HEK293 (cell line): ENCODE results near the gene CDCA4.

Experiments used
- AEBP2 ChIP-seq: fragments of 450-650 bp; formaldehyde crosslinking; IDR thresholded peaks from 2 replicates; pipeline ENCODE4 v1.5.1; 2016; ENCODE audit warnings: missing biosample characterization, missing genetic modification characterization, borderline replicate concordance
- BCL11B ChIP-seq: fragments of 450-650 bp; formaldehyde crosslinking; IDR thresholded peaks from 2 replicates; pipeline ENCODE4 v1.5.1; 2016; ENCODE audit warnings: low read depth, missing biosample characterization, missing genetic modification characterization
- EGR2 ChIP-seq: fragments of 450-650 bp; formaldehyde crosslinking; IDR thresholded peaks from 2 replicates; pipeline ENCODE4 v1.5.1; 2016; ENCODE audit warnings: low read depth, missing biosample characterization, missing genetic modification characterization
- HOXD13 ChIP-seq: sonication (generic); formaldehyde crosslinking; IDR thresholded peaks from 2 replicates; pipeline ENCODE4 v1.8.0; 2022; ENCODE audit warnings: missing genetic modification reagents, borderline replicate concordance
- ZBTB7A ChIP-seq: fragments of 450-650 bp; formaldehyde crosslinking; IDR thresholded peaks from 2 replicates; pipeline ENCODE4 v1.5.1; 2016; ENCODE audit warnings: low read depth, missing biosample characterization, missing genetic modification characterization
- ZNF266 ChIP-seq: fragments of 450-650 bp; formaldehyde crosslinking; IDR thresholded peaks from 2 replicates; pipeline ENCODE4 v1.5.1; 2016; ENCODE audit warnings: missing biosample characterization, missing genetic modification characterization, low read depth
- ZNF274 ChIP-seq, 2 experiments: fragments of 200-500 bp in 1 of 2; fragments of 450-650 bp in 1 of 2; sonication (Bioruptor generic) in 1 of 2; formaldehyde crosslinking in 1 of 2; IDR thresholded peaks; 2 replicates each; pipeline versions ENCODE4 v1.5.1 to v1.6.1; 2014 to 2016; ENCODE audit warnings: borderline replicate concordance in 1 of 2, inconsistent platforms in 1 of 2, low read length in 1 of 2, missing biosample characterization in 1 of 2, missing genetic modification characterization in 1 of 2
- ZNF335 ChIP-seq: fragments of 450-650 bp; formaldehyde crosslinking; conservative IDR thresholded peaks from 2 replicates; pipeline ENCODE4 v1.5.1; 2016; ENCODE audit warnings: missing biosample characterization, missing genetic modification characterization
- ZNF510 ChIP-seq: fragments of 450-650 bp; formaldehyde crosslinking; IDR thresholded peaks from 2 replicates; pipeline ENCODE4 v1.5.1; 2018; ENCODE audit warnings: mild to moderate bottlenecking, missing genetic modification characterization, missing biosample characterization; ENCODE audit not compliant: insufficient replicate concordance
- ZNF518A ChIP-seq: fragments of 450-650 bp; formaldehyde crosslinking; conservative IDR thresholded peaks from 2 replicates; pipeline ENCODE4 v1.5.1; 2016; ENCODE audit warnings: low read depth, missing biosample characterization, missing genetic modification characterization
- ZNF549 ChIP-seq: fragments of 450-650 bp; IDR thresholded peaks from 2 replicates; pipeline ENCODE4 v1.5.1; 2018; ENCODE audit warnings: missing biosample characterization, missing genetic modification characterization, mild to moderate bottlenecking, inconsistent platforms, moderate library complexity
- ZNF654 ChIP-seq: fragments of 450-650 bp; formaldehyde crosslinking; IDR thresholded peaks from 2 replicates; pipeline ENCODE4 v1.5.1; 2016; ENCODE audit warnings: low read depth, missing biosample characterization, missing genetic modification characterization
- ZNF768 ChIP-seq: fragments of 450-650 bp; formaldehyde crosslinking; IDR thresholded peaks from 2 replicates; pipeline ENCODE4 v1.5.1; 2018; ENCODE audit warnings: missing biosample characterization, mild to moderate bottlenecking, missing genetic modification characterization
- ZSCAN23 ChIP-seq: fragments of 450-650 bp; formaldehyde crosslinking; IDR thresholded peaks from 2 replicates; pipeline ENCODE4 v1.5.1; 2016; ENCODE audit warnings: missing biosample characterization, missing genetic modification characterization
- TF ChIP-seq, protein P1 (sequence below): fragments of 450-650 bp; formaldehyde crosslinking; IDR thresholded peaks from 2 replicates; pipeline ENCODE4 v1.5.1; 2017; ENCODE audit warnings: missing biosample characterization, missing genetic modification characterization
- TF ChIP-seq, protein P2 (sequence below): fragments of 450-650 bp; formaldehyde crosslinking; IDR thresholded peaks from 2 replicates; pipeline ENCODE4 v1.5.1; 2016; ENCODE audit warnings: missing biosample characterization, missing genetic modification characterization
- TF ChIP-seq, protein P3 (sequence below): fragments of 450-650 bp; formaldehyde crosslinking; IDR thresholded peaks from 2 replicates; pipeline ENCODE4 v1.5.1; 2016; ENCODE audit warnings: missing biosample characterization, missing genetic modification characterization, borderline replicate concordance
- TF ChIP-seq, protein P4 (sequence below): fragments of 450-650 bp; formaldehyde crosslinking; IDR thresholded peaks from 2 replicates; pipeline ENCODE4 v1.5.1; 2017; ENCODE audit warnings: missing biosample characterization, mild to moderate bottlenecking, missing genetic modification characterization, moderate library complexity

CDCA4 gene

GRCh38 chr14:105020815-105021655 lies at the start of gene CDCA4 (continued):
- TF ChIP-seq, protein P1, sequence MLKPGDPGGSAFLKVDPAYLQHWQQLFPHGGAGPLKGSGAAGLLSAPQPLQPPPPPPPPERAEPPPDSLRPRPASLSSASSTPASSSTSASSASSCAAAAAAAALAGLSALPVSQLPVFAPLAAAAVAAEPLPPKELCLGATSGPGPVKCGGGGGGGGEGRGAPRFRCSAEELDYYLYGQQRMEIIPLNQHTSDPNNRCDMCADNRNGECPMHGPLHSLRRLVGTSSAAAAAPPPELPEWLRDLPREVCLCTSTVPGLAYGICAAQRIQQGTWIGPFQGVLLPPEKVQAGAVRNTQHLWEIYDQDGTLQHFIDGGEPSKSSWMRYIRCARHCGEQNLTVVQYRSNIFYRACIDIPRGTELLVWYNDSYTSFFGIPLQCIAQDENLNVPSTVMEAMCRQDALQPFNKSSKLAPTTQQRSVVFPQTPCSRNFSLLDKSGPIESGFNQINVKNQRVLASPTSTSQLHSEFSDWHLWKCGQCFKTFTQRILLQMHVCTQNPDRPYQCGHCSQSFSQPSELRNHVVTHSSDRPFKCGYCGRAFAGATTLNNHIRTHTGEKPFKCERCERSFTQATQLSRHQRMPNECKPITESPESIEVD (tag by site-specific recombination), result no peak
- no peak for TF ChIP-seq BCL11B (tag by site-specific recombination)
- TF ChIP-seq ZNF768 (tag by site-specific recombination), result no peak
- TF ChIP-seq, protein P2, sequence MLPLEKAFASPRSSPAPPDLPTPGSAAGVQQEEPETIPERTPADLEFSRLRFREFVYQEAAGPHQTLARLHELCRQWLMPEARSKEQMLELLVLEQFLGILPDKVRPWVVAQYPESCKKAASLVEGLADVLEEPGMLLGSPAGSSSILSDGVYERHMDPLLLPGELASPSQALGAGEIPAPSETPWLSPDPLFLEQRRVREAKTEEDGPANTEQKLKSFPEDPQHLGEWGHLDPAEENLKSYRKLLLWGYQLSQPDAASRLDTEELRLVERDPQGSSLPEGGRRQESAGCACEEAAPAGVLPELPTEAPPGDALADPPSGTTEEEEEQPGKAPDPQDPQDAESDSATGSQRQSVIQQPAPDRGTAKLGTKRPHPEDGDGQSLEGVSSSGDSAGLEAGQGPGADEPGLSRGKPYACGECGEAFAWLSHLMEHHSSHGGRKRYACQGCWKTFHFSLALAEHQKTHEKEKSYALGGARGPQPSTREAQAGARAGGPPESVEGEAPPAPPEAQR (tag by site-specific recombination), result no peak
- TF ChIP-seq ZNF274 (IDR thresholded peaks at IDR 0.05; ENCODE audit: low read length), result no peak
- no peak for TF ChIP-seq ZNF274 (tag by site-specific recombination; IDR thresholded peaks at IDR 0.05; ENCODE audit: borderline replicate concordance)
- no peak for TF ChIP-seq EGR2 (tag by site-specific recombination)
- no peak for TF ChIP-seq ZNF549 (tag by site-specific recombination)
- TF ChIP-seq HOXD13 (CRISPR knock-in tag), result no peak
- TF ChIP-seq ZSCAN23 (tag by site-specific recombination), result no peak
- TF ChIP-seq ZBTB7A, result no peak
- TF ChIP-seq ZNF654 (tag by site-specific recombination), result no peak
- TF ChIP-seq, protein P3, sequence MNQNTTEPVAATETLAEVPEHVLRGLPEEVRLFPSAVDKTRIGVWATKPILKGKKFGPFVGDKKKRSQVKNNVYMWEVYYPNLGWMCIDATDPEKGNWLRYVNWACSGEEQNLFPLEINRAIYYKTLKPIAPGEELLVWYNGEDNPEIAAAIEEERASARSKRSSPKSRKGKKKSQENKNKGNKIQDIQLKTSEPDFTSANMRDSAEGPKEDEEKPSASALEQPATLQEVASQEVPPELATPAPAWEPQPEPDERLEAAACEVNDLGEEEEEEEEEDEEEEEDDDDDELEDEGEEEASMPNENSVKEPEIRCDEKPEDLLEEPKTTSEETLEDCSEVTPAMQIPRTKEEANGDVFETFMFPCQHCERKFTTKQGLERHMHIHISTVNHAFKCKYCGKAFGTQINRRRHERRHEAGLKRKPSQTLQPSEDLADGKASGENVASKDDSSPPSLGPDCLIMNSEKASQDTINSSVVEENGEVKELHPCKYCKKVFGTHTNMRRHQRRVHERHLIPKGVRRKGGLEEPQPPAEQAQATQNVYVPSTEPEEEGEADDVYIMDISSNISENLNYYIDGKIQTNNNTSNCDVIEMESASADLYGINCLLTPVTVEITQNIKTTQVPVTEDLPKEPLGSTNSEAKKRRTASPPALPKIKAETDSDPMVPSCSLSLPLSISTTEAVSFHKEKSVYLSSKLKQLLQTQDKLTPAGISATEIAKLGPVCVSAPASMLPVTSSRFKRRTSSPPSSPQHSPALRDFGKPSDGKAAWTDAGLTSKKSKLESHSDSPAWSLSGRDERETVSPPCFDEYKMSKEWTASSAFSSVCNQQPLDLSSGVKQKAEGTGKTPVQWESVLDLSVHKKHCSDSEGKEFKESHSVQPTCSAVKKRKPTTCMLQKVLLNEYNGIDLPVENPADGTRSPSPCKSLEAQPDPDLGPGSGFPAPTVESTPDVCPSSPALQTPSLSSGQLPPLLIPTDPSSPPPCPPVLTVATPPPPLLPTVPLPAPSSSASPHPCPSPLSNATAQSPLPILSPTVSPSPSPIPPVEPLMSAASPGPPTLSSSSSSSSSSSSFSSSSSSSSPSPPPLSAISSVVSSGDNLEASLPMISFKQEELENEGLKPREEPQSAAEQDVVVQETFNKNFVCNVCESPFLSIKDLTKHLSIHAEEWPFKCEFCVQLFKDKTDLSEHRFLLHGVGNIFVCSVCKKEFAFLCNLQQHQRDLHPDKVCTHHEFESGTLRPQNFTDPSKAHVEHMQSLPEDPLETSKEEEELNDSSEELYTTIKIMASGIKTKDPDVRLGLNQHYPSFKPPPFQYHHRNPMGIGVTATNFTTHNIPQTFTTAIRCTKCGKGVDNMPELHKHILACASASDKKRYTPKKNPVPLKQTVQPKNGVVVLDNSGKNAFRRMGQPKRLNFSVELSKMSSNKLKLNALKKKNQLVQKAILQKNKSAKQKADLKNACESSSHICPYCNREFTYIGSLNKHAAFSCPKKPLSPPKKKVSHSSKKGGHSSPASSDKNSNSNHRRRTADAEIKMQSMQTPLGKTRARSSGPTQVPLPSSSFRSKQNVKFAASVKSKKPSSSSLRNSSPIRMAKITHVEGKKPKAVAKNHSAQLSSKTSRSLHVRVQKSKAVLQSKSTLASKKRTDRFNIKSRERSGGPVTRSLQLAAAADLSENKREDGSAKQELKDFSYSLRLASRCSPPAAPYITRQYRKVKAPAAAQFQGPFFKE (tag by site-specific recombination), result no peak
- no peak for TF ChIP-seq AEBP2
- no peak for TF ChIP-seq ZNF266 (tag by site-specific recombination)
- TF ChIP-seq, protein P4, sequence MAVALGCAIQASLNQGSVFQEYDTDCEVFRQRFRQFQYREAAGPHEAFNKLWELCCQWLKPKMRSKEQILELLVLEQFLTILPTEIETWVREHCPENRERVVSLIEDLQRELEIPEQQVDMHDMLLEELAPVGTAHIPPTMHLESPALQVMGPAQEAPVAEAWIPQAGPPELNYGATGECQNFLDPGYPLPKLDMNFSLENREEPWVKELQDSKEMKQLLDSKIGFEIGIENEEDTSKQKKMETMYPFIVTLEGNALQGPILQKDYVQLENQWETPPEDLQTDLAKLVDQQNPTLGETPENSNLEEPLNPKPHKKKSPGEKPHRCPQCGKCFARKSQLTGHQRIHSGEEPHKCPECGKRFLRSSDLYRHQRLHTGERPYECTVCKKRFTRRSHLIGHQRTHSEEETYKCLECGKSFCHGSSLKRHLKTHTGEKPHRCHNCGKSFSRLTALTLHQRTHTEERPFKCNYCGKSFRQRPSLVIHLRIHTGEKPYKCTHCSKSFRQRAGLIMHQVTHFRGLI, result no peak
- TF ChIP-seq ZNF335 (tag by site-specific recombination), result peak; percentile 95; the same call in 1 of the 2 replicates
- no peak for TF ChIP-seq ZNF510
- TF ChIP-seq ZNF518A (tag by site-specific recombination), result no peak
